NCI-H2171 (cell line): ENCODE results near the gene KRTAP5-1.

ENCODE experiments used
- DNase-seq: peaks from one replicate; lab custom pipeline; 2025; lab: John Stamatoyannopoulos, UW

KRTAP5-1 gene

DNA sequence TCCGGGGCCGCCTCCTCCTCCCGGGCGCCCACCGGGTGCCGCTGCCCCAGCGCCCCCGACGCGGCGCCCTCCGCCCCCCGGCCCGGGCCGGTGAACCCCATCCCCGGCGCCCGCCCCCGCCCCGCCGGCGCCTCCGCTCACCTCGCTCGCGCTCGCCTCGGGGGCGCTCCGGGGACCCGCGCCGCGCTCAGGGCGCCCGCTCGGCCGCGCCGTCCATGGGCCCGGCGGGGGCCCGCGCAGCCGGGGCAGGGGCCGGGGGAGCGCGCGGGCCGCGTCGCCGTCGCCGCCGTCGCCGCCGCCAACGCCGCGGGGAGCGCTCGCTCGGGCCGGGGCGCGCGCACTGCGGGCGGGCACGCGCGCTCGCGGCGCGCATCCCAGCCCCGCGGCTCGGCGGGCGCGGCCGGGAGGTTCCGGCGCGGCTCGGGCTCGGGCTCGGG, 13.3 kb downstream of the KRTAP5-1 start:
- no peak for DNase-seq

- no peak for DNase-seq
Measured at GRCh38 chr11:1570896-1571759, 14.0 kb downstream of the KRTAP5-1 start.

DNA sequence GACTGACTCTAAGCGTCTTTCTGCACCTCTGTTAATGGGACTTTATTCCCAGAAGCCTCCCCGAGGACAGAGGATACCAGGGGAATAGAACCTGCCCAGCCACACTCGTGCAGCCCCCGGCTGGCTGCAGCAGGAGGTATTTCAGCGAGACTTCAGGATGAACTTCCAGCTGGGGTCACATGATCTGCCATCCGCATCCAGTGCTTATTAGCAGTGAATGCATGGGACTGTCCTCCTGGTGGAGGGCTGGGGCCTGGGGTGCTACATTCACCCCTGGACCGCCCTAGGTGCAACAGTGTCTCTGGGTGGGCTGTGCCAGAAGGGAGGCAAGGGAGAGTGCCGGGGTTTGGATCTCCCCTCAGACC, 14.6 kb downstream of the KRTAP5-1 start:
- DNase-seq, result no peak

DNA sequence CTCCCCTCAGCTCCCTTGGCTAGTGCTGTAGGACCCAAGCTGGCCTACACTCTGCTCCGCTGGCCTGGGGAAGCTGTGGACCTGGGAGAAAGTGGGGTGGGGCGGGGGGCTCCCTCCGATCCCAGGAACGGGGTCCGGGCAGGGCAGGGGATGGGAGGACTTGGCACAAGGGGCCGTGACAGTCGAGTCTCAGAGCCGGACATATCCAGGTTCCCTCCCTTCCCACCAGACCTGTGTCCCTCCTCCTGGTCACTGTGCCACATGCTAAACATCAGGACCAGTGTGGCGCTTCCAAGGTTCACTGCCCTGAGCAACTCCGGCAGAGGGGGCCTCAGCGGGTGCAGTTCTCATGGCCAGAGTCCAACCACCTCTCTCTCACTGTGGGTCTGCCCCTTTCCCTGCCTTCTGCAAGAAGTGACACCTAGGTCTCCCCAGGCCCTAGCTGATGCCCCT, 15.1 kb downstream of the KRTAP5-1 start:
- no peak for DNase-seq

- DNase-seq, result no peak
Measured at GRCh38 chr11:1569251-1569780, 15.8 kb downstream of the KRTAP5-1 start.

DNA sequence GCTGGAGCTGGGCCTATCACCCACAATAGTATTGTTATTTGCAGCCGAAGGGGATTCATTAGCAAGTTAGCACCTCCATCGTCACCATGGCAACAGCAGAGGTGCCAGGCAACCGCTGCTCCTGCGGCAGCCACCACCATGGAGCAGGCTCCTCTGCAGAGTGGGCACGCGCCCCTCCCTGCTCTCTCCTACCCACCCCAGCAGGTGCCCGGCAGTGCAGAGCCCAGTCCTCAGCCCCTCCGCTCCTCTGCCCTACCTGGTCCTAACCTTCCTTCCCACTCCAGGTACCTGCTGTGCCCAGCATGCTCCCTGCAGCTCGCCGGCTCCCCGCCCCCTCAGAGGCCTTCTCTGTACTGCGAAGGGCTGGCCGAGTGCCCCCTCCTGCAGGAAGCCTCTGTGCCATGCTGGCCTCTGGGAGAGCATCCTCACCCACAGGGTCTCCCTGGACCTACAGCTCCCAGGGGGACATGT, 16.6 kb downstream of the KRTAP5-1 start:
- DNase-seq, result no peak

GRCh38 chr11:1567721-1568100, 17.4 kb downstream of the KRTAP5-1 start:
- no peak for DNase-seq

GRCh38 chr11:1567052-1567720, 17.9 kb downstream of the KRTAP5-1 start:
- DNase-seq, result no peak

GRCh38 chr11:1566381-1567051, 18.6 kb downstream of the KRTAP5-1 start:
- DNase-seq, result no peak

GRCh38 chr11:1565904-1566247, 19.2 kb downstream of the KRTAP5-1 start:
- no peak for DNase-seq

DNA sequence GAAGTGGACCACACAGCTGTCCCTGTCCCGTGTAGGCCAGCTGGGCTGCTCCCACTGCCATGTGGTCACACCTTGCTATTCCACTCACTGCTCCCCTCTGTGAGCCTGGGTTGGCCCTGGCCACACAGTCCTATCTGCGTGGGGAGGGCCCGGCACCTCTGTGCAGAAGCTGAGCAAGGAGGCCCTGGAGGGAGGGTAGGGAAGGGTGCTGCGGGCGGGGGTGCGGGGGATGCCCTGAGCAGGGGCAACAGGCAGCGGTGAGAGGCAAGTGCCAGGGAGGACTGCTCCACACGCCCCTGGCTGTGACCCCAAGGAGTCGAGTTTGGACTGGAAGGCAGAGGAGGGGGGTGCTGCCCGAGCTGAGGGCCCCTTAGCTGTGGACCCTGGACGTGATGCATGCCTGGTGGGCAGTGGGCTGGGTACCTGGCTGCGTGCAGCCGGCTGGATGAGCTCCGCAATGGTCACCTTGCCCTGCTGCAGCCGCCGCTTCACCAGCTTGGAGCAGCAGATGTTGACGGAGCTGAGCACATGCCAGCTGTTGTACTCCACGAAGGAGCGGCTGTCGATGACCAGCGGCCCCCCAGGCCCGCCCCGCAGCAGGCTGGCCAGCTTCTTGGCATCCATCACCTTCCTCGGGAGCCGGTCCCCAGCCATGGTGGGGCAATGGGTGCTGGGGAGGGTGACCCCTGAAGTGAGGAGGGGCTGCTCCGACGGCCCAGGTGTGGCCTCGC, 19.7 kb downstream of the KRTAP5-1 start:
- DNase-seq, result no peak

DNA sequence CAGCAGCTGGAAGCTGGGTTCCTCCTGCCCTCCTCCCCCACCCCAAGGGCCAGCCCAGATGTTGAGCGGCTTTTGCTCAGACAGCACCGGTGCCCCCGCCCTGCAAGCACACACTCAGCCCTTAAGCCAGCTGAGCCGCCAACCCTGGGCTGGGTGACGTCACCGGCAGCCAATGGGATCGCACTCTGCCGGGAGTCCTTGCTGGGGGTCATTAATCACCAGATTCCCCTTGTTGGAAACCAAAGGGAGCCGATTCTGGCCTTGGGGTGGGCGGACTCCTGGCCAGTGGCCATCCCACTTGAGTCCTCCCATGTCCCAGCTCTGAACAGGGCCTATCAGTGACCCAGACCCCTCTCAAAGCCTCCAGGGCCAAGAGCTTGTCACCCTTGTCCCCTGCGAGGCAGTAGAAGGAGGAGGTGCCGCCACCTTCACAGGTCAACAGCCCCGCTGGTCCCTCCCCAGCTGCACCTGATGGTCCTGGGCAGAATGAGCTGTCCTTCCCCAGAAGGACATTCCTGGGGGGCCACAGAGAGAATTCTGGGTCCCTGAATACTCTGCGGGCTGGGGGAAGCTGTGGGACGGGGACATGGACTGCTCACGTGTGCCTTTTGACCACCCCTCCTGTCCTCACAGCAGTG, 20.4 kb downstream of the KRTAP5-1 start:
- DNase-seq, result no peak

DNA sequence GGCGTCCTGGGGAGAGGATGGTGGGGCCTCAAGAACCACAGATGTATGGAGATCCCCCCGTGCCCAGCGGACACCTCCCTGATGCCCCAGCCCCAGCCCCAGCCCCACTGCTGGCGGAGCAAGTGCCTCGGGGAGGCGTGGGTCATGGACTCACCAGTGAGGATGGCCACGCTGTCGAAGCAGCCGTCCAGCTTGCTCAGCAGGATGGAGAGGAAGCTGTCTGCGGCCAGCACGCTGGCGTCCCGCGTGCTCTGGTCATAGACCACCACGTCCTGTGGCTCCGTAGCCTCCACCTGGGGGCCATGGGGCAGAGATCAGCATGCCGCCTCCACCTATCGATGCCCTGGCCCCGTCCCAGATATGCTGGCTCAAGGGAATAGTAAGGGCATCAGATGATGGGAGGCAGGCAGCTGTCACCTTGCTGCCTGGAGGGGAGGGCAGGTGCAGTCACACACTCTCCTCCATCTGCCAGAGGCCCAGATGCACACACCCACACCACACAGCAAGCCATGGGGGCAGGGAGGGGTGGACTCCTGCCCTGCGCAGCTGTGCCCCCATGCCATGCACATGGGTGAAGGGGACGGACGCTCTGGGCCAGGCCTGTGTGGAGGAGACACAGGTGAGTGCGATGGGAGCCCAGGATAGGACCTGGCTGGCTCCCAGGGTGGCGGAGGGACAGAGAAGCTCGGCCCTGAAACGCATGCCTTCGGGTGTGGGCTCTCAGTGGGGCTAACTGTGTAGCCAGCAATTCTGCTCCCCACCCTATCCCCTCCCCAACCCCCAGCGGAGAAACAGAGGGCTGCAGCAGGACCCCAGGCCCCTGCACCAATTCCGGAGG, 21.2 kb downstream of the KRTAP5-1 start:
- DNase-seq, result peak; percentile 65

DNA sequence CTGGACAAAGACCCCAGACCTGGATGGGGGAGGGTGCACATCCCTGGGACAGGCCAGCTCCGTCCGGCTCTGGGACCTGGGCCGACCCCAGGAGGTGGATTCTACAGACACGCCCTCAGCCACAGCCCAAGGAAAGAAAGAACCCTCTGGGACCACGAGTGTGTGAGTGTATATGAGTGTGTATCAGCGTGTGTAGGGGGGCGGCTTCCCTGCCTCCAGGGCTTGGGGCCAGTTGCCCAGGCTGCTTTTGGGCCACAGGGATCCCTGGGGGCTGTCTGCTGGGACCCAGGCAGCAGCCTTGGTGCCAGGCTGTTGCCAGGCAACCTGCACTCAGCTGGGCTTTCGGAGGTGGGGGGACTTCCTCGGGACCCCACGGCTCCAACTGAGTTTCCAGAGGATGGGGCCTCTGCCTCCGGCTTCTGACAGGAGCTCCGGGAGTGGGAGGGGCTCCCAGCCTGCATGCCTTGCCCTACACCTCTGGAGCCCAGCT, 21.9 kb downstream of the KRTAP5-1 start:
- DNase-seq, result no peak

DNA sequence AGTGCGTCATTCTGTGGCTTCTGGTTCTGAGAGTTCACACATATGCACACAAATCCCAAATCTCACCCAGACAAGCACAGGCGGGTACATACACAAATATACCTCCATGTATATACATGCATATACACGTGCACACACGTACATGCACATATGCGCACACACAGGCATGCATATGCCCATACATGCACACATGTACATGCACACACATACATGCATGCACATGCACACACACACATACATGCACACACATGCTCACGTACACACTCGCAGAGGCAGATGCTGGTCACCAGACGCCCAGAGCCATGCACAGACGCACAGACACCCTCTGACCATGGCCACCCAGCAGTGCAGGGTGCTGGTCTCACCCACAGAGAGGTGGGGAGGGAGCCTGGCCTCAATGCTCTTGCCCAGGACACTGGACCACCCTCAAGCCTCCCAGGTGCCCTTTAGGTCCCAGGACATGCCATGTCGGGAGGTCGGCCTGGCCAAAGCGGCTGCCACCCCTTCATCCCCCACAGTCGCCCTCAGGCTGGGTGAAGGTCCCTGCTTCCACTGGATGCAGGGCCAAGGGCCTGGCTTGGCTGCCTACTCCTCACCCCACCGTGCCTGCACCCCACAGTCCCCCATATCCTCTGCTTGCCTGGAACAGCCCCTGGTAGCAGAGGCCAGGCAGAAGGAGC, 22.5 kb downstream of the KRTAP5-1 start:
- no peak for DNase-seq

DNA sequence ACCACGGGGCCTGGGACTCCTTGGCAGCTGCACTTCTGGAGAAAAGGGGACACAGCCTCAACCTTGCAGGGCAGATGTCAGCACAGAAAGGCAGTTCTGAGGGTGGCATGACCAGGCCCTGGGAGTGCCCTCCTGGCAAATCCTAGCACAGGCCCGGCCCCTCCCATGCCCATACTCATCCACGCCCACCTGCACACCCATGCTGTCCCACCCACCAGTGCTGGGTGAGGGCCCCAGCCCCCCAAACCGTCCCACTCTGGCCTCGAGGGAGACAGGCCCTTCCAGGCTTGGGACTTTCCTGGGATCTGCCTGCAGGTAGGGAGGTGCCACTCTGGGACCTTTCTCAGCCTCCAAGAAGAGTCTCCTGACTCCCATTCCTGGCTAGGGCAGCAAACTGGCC, 23.1 kb downstream of the KRTAP5-1 start:
- no peak for DNase-seq

DNA sequence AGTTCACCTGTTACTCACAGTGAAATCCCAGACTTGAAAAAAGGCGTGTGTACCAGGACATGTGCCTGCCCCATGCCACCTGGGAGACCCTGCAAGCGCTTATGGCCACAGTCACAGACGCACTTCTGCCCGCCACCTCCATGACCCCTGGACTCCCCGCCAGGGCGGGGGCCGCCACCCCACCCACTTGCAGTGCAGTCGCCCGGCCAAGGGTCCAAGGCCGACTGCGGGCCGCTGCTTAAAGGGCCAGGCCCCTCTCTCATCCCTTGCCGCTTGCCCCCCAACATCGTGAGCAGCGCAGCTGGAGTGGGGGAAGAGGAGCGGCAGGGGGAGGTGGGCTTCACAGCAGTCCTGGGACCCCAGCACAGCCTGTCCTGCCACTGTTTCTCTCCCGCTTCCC, 23.8 kb downstream of the KRTAP5-1 start:
- DNase-seq, result no peak

- no peak for DNase-seq
Measured at GRCh38 chr11:1560649-1561251, 24.3 kb downstream of the KRTAP5-1 start.

- no peak for DNase-seq
Measured at GRCh38 chr11:1560002-1560648, 25.0 kb downstream of the KRTAP5-1 start.
